HG03575 (cell line): ENCODE data around the gene HOXA5.

Source experiments
- ATAC-seq: cut with Tn5 transposase; IDR thresholded peaks from one replicate; pipeline ENCODE4 v1.9.1; 2021; ENCODE audit not compliant: unreplicated experiment, insufficient number of reproducible peaks, low FRiP score; ENCODE audit errors: extremely low read depth

HOXA5 gene

GRCh38 chr7:27102581-27103442 lies 40.7 kb downstream of the HOXA5 start, which contains the start of gene HOXA2:
TSS of gene HOXA2 (minus strand) at chr7:27102683. CDS start at chr7:27102500, 183 bp downstream.
- no peak for ATAC-seq

GRCh38 chr7:27101957-27102580 lies 41.4 kb downstream of the HOXA5 start:
- no peak for ATAC-seq

DNA sequence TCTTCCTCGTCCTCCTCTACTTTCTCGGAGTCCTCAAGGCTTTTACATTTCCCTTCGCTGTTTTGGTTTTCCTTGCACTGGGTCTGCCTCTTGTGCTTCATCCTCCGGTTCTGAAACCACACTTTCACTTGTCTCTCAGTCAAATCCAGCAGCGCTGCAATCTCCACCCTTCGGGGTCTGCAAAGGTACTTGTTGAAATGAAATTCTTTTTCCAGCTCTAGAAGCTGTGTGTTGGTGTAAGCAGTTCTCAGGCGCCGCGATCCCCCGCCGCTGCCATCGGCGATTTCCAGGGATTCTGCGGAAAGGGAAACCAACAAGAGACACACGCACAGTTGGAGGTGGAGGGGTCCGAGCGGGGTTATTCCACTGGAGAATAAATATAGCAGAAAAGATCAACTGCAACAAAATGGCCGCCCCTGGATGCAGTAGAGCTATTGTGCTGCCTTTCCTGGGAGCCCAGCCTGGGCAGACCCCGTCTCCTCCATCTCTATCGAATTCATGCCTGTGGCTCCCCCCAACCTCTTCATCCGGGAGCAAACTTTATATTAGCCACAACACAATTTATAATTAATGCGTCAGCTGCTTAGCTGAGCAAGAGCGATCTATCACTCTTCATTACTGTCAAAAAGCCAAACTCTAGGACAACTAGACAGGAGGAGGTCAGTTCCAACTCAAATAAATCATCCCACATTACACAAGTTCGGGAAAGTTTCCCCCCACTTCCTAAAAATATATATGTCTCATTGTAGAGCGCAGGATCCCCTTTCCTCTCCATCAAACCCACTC lies 42.1 kb downstream of the HOXA5 start:
- ATAC-seq, result no peak

- ATAC-seq, result no peak
These were observed 42.7 kb downstream of the HOXA5 start for GRCh38 chr7:27100694-27101170.

DNA sequence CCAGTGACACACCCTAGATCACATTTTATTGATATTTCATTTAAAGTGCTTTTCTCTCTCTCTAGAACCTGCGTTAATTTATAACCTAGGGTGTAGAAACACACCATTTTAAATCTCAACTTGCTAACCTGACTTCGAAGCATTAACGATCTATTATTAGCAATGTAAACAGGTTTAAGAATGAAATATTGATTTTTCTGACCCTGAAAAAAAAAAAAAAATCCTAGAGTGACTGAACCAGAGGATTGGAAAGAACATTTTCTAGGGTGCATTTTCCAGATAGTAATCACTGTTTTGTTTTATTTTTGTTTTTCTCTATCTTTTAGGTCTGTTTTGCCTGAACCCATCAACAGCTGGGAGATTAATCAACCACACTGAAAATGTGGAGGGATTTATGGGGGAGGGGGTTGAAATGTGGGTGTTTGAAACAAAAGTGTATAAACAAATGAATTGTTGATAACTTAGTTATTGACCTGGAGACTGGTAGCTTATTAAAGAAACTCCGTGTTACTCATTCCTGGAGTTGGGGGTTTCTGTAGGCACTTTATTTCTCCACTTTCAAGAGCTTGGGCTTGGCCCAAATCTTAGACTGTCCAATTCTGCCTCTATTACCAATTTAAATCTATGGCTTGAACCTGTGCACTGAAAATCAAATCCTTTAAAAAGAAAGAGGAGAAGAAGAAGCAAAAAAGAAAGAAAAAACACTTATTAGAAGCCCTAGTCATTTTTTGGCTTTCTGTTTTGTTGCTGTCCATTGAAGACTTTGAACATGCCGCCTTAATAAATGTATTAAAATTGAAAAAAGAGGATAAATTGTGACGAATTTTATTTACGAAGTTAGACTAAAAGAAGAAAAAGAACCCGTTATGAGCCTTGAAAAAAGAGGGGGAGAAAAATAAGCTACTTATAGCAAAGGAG lies 43.8 kb downstream of the HOXA5 start:
- ATAC-seq, result no peak

DNA sequence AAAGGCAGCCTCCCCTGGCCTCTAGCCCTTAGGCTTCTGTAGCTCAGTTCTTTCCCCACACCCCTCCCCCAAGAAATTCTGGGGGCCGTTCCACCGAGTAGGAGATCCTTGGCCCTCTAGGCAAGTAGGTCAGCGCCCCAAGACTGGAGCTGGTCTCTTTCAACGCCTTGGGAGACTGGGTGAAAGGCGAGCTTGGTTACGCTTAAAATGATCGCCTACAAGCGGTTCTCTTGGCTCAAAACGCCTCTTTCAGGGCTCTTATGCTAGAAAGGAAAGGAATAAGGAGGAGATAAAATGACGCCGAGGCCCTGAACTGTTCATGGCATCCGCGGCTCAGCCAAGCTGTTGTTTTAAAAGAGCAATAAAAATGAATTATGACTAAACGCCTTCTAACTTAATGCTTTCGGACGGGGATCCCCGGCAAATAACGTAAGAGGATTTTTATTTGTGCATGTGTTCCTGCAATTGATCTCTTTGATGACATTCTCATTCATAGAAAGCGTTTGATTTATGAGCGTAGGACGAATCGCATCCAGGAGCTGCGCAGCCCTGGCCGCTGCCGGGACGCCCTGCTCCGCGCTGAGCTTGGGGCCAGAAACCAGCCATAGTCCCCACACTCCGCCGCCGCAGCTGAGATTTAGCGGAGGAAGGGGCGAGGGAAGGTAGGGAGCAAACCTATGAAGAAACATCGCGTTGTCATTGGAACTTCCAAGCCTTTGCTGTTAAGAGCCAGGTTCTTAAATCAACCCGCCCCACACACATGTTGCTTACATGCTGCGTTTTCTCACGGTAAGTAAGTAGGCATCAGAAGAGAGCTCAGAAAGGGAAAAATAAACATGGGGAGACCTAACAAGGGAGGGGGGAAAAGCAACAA lies 44.7 kb downstream of the HOXA5 start:
- no peak for ATAC-seq

GRCh38 chr7:27097686-27098577 lies 45.5 kb downstream of the HOXA5 start:
- ATAC-seq, result no peak

- no peak for ATAC-seq
These were observed 46.5 kb downstream of the HOXA5 start for GRCh38 chr7:27096768-27097514.

GRCh38 chr7:27095897-27096767 lies 47.3 kb downstream of the HOXA5 start, which contains the start of gene HOXA1:
TSS of gene HOXA1 (minus strand) at chr7:27096000. CDS start at chr7:27095912, 88 bp downstream.
- peak; percentile 55 for ATAC-seq

DNA sequence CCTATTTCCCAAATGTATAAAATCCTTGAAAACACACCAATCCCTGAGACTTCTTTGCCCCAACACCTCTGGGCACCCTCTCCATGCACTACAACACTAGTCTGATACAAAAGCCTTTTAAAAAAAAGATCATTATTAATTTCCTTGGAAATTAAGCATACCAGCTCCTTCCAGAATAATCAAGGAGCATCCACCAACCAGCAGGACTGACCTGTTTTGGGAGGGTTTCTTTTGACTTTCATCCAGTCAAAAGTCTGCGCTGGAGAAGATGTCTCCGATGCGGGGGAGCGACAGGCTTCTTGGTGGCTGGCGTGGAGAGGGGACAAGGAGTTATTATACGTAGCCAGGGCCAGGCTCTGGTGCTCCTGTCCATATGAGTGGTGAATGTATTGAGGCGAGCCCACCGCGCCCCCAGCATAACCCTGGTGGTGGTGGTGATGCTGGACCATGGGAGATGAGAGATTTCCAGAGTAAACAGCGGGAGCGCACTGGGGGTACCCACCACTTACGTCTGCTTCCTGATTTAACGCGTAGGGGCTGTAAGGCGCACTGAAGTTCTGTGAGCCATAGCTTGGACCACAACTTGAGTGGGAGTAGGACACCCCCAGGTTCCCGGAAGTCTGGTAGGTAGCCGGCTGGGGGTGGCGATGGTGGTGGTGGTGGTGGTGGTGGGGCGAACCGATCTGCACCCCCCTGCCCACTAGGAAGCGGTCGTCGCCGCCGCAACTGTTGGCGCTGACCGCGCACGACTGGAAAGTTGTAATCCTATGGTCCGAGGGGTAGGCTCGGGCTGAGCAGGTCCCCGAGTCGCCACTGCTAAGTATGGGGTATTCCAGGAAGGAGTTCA lies 48.2 kb downstream of the HOXA5 start:
- ATAC-seq, result no peak

GRCh38 chr7:27094304-27095049 lies 49.0 kb downstream of the HOXA5 start:
- ATAC-seq, result no peak

DNA sequence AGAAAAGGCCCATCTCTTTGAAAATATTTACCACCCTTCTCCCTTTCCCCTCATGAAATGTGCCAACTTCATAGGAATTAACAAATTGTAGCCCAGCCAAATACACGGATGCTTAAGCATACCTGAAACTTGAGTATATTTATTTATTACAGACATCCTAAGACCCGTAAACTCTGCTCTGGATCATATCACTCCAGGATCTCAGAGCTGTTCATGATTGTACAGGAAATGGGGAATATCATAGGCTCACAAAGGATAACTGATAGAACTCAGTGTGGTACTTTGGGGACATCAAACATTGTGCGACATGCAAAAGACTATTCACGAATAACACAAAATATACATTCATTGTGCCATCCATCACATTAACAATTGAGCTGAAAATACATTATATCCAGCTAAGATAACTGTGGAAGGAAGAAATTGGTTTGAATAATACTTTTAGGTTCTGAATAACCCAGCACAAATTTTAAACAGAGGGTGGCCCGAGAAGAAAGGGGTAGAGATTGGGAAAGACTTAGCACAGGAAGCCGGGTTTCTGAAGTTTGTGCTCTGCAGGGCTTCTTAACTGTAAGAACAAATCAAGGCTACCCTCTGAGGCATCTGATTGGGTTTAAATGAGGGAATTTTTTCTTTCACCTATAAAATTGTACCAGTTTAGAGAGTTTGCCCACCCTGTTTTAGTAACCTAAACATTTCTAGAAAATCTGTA lies 50.1 kb downstream of the HOXA5 start:
- ATAC-seq, result no peak

- ATAC-seq, result no peak
These were observed 50.7 kb downstream of the HOXA5 start for GRCh38 chr7:27092819-27093110.
